H1 (cell line): ENCODE data around the gene SRSF8. TPM values are rescaled to one million over a fixed set of nuclear protein-coding genes. Genes with fewer than 3 reads are reported as not detected.
A peak's percentile ranks its signal among the peaks of the same experiment; 100 is the strongest.

Experiments
- ASH2L ChIP-seq: fragments of 200-600, 300-600 bp; sonication (generic); IDR thresholded peaks from one replicate; pipeline ENCODE4 v1.7.1; 2017; ENCODE audit warnings: low read length
- ATF3 ChIP-seq: IDR thresholded peaks from 2 replicates; pipeline ENCODE4 v1.6.1; 2011; ENCODE audit warnings: low read depth, mild to moderate bottlenecking, low read length; ENCODE audit not compliant: insufficient read depth
- CEBPB ChIP-seq: IDR thresholded peaks from 2 replicates; pipeline ENCODE4 v1.6.1; 2012; ENCODE audit warnings: low read depth, low read length
- CHD2 ChIP-seq: IDR thresholded peaks from 2 replicates; pipeline ENCODE4 v1.6.1; 2012; ENCODE audit warnings: low read length, improper control_type of control experiment
- CREB1 ChIP-seq: IDR thresholded peaks from 2 replicates; pipeline ENCODE4 v1.6.1; 2012; ENCODE audit warnings: inconsistent platforms
- EGR1 ChIP-seq: IDR thresholded peaks from 2 replicates; pipeline ENCODE4 v1.6.1; 2011; ENCODE audit warnings: low read depth, low read length, borderline replicate concordance
- FOSL1 ChIP-seq: IDR thresholded peaks from 2 replicates; pipeline ENCODE4 v1.6.1; 2011; ENCODE audit warnings: mild to moderate bottlenecking, low read depth, low read length, moderate library complexity; ENCODE audit not compliant: insufficient read depth
- GABPA ChIP-seq: IDR thresholded peaks from 2 replicates; pipeline ENCODE4 v1.6.1; 2011; ENCODE audit warnings: mild to moderate bottlenecking, low read length, moderate library complexity, borderline replicate concordance; ENCODE audit not compliant: insufficient read depth
- HDAC2 ChIP-seq, 2 experiments: fragments of 300-600 bp in 1 of 2; sonication (generic) in 1 of 2; IDR thresholded peaks; 2 replicates each; pipeline ENCODE4 v1.6.1; 2011 to 2012; ENCODE audit warnings: low read depth in 2 of 2, low read length in 2 of 2, mild to moderate bottlenecking in 2 of 2, moderate library complexity in 2 of 2, borderline replicate concordance in 1 of 2, inconsistent platforms in 1 of 2
- HDAC6 ChIP-seq: IDR thresholded peaks from one replicate; pipeline ENCODE4 v1.7.1; 2012; ENCODE audit warnings: low read depth, mild to moderate bottlenecking, inconsistent platforms, low read length, moderate library complexity
- KDM4A ChIP-seq: IDR thresholded peaks from one replicate; pipeline ENCODE4 v1.7.1; 2012; ENCODE audit warnings: low read depth, mild to moderate bottlenecking, moderate library complexity, low read length, inconsistent platforms; ENCODE audit not compliant: severe bottlenecking
- PHF8 ChIP-seq: fragments of 200-600 bp; sonication (generic); conservative IDR thresholded peaks from 2 replicates; pipeline ENCODE4 v1.7.1; 2012; ENCODE audit warnings: low read depth, mild to moderate bottlenecking, inconsistent platforms, low read length, moderate library complexity
- POLR2A ChIP-seq, 2 experiments: IDR thresholded peaks; 1 replicate in 1 of 2; 2 replicates in 1 of 2; pipeline ENCODE4 v1.6.1; 2011; ENCODE audit warnings: low read depth in 2 of 2, low read length in 2 of 2, mild to moderate bottlenecking in 2 of 2; ENCODE audit errors: control extremely low read depth in 1 of 2
- RFX5 ChIP-seq: IDR thresholded peaks from 2 replicates; pipeline ENCODE4 v1.6.1; 2011; ENCODE audit warnings: low read depth, low read length, improper control_type of control experiment, borderline replicate concordance
- RNF2 ChIP-seq: fragments of 200-900, 300-1000 bp; sonication (generic); IDR thresholded peaks from 2 replicates; pipeline ENCODE4 v1.7.1; 2016; ENCODE audit warnings: borderline replicate concordance, low read depth, mild to moderate bottlenecking, antibody characterized with exemption, low read length; ENCODE audit not compliant: poor library complexity, severe bottlenecking; ENCODE audit errors: missing control alignments
- SIN3A ChIP-seq, 2 experiments: IDR thresholded peaks in 1 of 2; conservative IDR thresholded peaks in 1 of 2; 2 replicates each; pipeline ENCODE4 v1.6.1; 2011 to 2012; ENCODE audit warnings: low read length in 2 of 2, improper control_type of control experiment in 1 of 2, low read depth in 1 of 2, mild to moderate bottlenecking in 1 of 2
- SP2 ChIP-seq: IDR thresholded peaks from 2 replicates; pipeline ENCODE4 v1.6.1; 2012; ENCODE audit warnings: mild to moderate bottlenecking, low read length, inconsistent platforms
- SP4 ChIP-seq: IDR thresholded peaks from 2 replicates; pipeline ENCODE4 v1.6.1; 2012; ENCODE audit warnings: low read length, inconsistent platforms
- SUZ12 ChIP-seq: fragments of 200-600 bp; sonication (generic); IDR thresholded peaks from 2 replicates; pipeline ENCODE4 v1.6.1; 2012; ENCODE audit warnings: mild to moderate bottlenecking, inconsistent platforms, low read length, moderate library complexity, mixed read lengths
- TAF1 ChIP-seq: IDR thresholded peaks from 2 replicates; pipeline ENCODE4 v1.6.1; 2011; ENCODE audit warnings: mild to moderate bottlenecking, low read depth, low read length
- TBP ChIP-seq: IDR thresholded peaks from 2 replicates; pipeline ENCODE4 v1.6.1; 2011; ENCODE audit warnings: low read depth, low read length, improper control_type of control experiment
- TCF12 ChIP-seq: IDR thresholded peaks from 2 replicates; pipeline ENCODE4 v1.6.1; 2011; ENCODE audit warnings: low read depth, mild to moderate bottlenecking, low read length
- YY1 ChIP-seq: IDR thresholded peaks from 2 replicates; pipeline ENCODE4 v1.6.1; 2011; ENCODE audit warnings: low read depth, mild to moderate bottlenecking, low read length
- polyA plus RNA-seq, 7 experiments: library from polyadenylated mRNA; depleted of rRNA in 3 of 7; stranded (reverse) in 5 of 7; unstranded in 2 of 7; fragments of >200 nt in 5 of 7; fragments of 200-250 nt in 2 of 7; gene quantifications; 1 replicate in 5 of 7; 2 replicates in 1 of 7; 4 replicates in 1 of 7; pipeline versions ENCODE4 v1.2.1 to v1.2.3, GENCODE V29; 2011 to 2013; ENCODE audit warnings: missing spikeins in 2 of 7, mixed read lengths in 2 of 7
- total RNA-seq: library from RNA; stranded (reverse); fragmentation: NEBNext Ultra II Directional; extraction: Animal tissue kit (Norgen Biotek cat#: 25700); gene quantifications from 2 replicates; pipeline ENCODE4 v1.2.1, GENCODE V29; 2021

The SRSF8 gene
- total and polyA plus RNA-seq, 2 of the 8 experiments (the other 6 are each of a cell fraction or from before 2014, with no cell fraction given): 13.2 to 18.5 TPM

DNA sequence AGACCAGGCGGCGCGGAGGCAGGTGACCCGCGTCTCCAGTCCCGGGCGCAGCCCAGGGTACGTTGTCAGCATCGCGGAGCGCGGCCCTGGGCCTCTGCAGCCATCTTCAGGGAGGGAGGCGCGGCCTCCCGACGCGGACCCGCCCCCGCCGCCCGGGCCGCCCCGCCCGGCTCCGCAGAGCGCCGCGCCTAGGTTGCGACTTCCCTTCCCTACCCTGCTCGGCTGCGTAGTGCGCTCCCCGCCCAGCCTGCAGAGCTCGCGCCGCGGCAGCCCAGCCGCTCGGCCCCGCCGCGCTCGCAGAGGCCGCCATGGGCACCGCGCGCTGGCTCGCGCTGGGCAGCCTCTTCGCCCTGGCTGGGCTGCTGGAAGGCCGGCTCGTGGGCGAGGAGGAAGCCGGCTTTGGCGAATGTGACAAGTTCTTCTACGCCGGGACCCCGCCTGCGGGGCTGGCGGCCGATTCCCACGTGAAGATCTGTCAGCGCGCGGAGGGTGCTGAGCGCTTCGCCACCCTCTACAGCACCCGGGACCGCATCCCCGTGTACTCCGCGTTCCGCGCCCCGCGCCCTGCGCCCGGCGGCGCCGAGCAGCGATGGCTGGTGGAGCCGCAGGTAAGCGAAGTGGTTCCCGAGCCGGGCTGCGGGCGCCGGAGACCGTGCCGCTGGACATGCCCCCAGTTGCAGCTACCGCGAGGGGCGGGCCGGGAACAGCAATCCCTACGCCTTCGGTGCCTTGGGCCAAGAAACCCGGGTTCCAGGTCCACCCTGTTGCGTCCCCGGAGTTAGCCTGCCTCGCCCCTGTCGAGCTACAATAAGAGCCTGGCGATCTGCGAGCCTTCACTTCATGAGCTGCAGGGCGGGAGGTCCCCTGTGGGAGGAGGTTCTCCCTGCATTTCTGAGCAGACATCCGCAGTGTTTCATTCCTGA, 23.2 kb downstream of the SRSF8 start, which contains the start of gene ENDOD1 (continued):
- TF ChIP-seq EGR1 (peak; percentile 70; the same call in 1 of the 2 replicates), SP4 (no peak), POLR2A (IDR thresholded peaks at IDR 0.05; ENCODE audit: control extremely low read depth in 1 of 2, low read depth in 2 of 2, low read length in 2 of 2) (0 out of 3 replicates have a peak, but pooled peaks of 1 of the 2 experiments have one; percentile 40), ATF3 (no peak), SUZ12 (peak; percentile 55), PHF8 (peak; percentile 9; the same call in 1 of the 2 replicates), SIN3A (conservative IDR thresholded peaks at IDR 0.05 in 1 of 2, IDR thresholded peaks at IDR 0.05 in 1 of 2; ENCODE audit: low read depth in 1 of 2, low read length in 2 of 2) (peak; percentile 29 to 34; a peak in 1 of 4 replicates), YY1 (peak; percentile 73; the same call in 1 of the 2 replicates), SP2 (no peak), ASH2L (peak; percentile 76), HDAC6 (no peak), RNF2 (peak; percentile 41), CREB1 (peak; percentile 44), GABPA (peak; percentile 18; the same call in 1 of the 2 replicates), CHD2 (no peak), CEBPB (no peak), KDM4A (peak; percentile 99), FOSL1 (no peak), TCF12 (no peak), RFX5 (no peak), TAF1 (peak; percentile 79; the same call in 1 of the 2 replicates), HDAC2 (IDR thresholded peaks at IDR 0.05; ENCODE audit: borderline replicate concordance in 1 of 2, low read depth in 2 of 2, low read length in 2 of 2) (0 out of 4 replicates have a peak, but pooled peaks of 1 of the 2 experiments have one; percentile 58), TBP (peak; percentile 60; the same call in 1 of the 2 replicates)
